ENCODE data around the gene CD99.
"Not testable (repeated sequence)": the region's sequence is repeated elsewhere in the genome, so short reads cannot be mapped to it uniquely, and the experiment has no call there.

Gene CD99

DNA sequence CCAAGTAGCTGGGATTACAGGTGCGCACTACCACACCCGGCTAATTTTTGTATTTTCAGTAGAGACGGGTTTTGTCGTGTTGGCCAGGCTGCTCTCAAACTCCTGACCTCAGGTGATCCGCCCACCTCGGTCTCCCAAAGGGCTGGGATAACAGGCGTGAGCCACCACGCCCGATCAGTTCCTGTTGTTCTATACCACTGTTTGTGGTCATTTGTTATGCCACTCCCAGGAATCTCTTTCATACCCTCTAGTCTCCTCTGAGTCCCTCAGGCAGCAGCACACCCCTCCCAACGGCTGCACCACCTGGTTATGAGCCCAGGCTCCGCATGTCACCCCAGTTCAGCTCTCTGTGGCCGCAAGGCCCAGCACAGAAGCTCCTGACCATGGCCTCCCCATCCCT is 17.5 kb upstream of the CD99 start:
- intact Hi-C loops (cut with DNase I): no loop called here
- no peak for DNase-seq

- intact Hi-C loops (cut with DNase I); DNase-seq: not testable (repeated sequence)
Measured at GRCh38 chrX:2675657-2676200, 15.4 kb upstream of the CD99 start.

DNA sequence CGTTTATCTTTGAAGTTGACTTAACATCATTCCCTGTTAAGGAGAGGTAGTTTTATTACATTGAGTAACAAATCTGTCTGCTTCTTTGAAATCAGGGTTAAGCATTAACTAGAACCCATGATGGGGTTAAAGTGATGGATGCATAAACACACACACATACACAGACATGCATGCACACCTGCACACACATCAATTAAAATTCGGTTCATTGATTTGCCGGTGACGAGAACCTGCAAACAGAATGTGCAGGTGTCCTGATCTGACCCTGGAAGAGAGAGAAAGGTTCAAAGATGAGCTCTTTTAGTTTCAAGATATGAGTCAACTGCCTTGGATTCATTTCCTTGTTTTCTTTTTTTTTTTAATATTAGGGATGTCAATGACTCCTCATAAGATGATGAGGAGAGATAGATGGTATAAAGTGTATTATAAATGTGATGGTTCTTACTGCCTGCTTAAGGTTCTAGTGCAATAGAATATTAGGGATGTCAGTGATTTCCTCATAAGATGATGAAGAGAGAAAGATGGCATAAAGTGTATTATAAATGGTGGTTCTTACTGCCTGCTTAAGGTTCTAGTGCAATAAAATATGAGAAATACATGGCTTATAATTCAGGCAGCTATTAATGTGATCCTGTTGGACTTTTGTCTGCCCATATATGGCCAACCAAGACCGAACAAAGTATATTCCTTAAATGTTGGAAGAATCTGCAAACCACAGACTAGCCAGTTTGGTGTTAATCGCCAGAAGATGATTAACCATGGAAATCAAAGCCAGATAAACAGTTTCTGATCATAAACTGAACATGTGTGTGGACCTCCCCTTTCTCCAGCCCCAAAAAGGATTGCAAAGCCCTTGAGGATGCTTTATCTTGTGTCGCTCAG is 14.1 kb upstream of the CD99 start:
- DNase-seq: no peak
- intact Hi-C loops (cut with DNase I): no loop called here

DNA sequence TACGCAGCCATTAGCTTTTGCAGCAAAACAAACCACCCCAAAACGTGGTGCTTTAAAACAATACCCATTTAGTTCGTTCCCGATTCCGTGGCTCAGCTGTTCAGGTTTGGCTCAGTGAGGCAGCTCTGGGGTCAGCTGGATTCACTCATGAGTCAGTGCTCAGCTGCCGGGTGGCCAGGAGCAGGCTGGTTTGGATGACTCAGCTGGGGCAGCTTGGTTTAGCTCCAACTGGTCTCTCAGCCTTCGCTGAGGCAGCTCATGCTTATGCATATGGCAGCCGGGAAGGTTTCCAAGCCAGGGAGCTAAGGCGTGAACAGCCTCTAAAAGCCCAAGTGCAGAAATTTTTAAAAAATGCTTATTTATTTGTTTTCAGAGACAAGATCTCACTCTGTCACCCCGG is 13.3 kb upstream of the CD99 start:
- DNase-seq: peak; percentile 68 to 97 (median 79)
- intact Hi-C loops (cut with DNase I): no loop called here

DNA sequence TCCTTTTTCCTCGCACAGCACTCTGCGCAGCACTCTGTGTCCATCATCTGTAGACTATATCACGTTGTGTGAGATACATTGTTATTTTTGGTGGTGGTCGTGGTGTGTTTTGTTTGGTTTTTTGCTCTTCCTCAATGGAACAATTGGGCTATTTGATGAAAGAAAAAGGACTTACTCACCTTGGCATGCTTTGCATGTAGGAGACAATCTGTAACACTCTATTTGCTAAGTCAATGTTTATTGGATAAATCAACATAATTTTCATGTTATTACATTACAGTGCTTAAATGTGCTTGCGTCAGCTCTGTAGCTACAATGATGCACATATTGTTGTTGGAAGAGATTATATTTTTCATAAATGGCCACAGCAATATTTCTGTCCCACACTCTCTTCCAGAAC is 12.5 kb upstream of the CD99 start:
- no peak for DNase-seq

DNA sequence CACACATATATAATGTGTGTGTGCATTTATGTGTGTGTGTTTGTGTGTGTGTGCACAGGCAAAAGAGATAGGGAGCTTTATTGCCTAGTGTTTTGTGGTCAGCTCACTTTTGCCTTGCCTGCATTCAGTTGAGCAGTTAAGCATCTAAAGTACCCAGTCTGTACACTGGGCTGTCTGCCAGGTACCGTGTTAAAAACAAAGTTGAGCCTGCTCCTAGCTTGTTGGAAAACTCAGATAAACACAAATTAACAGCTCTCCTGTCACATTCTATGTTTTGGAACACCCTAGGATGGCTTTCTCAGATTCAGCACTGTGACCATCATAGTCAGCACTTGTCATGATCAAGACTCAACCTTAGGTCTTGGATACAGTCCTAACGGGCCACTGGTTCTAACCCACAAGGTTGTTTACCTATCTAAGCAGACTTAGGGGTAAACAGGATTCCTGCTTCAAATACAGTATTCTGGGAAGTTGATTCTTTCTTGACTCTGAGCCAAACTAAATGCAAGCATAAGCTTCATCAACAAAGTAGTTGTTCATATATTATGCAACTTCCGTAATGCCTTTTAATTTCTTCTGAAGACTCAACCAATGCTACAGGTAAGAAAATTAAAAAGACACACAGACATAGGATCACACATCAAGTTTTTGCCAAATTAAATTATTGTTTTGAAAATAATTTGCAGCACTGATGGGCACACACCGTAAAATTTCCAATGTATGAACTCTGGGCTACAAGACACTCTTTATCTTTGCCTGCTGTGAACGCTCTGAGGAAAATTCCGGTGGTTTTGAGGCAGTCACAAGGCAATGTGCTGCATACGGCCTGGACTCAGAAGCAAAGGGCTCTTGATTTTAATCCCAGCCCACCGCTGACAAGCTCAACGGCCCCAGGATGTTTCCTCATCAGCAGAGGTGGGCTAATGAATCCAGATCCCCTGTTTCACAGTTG is 11.3 kb upstream of the CD99 start:
- intact Hi-C loops (cut with DNase I): no loop called here
- DNase-seq: peak in 3 of 10 donors; percentile 22 to 28 (median 28)

More for the DNA sequence above, 12.5 kb upstream of the CD99 start:
- intact Hi-C loops (cut with DNase I): no loop called here

DNA sequence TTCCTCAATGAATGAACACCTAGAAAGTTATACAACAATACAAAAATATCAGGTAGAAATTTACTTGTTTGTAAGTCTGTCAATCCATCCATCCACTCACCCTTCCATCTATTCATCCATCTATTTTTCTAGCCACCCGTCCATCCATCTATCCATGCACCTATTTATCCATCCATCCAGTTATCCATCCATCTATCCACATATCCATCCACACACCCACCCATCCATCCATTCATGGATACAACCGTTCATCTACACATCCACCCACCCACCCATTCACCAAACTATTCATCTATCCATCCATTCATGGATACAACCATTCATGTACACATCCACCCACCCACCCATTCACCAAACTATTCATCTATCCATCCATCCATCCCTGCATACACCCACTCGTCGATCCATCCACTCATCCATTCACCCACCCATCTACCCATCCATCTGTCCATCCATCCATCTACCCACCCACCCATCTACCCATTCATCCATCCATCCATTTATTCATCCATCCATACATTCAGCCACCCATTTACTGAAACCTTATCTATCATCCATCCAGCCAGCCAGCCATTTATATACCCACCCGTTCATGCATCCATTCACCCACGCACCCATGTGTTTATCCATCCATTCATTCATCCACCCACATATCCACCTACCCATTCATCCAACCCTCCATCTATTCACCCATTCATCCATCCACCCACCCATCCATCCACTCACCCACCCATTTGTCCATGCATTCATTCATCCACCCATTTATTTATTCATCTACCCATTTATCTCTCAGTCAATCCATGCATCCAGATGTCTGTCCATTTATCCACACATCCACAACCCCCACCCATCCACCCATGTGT is 10.4 kb upstream of the CD99 start:
- no peak for DNase-seq
- intact Hi-C loops (cut with DNase I): no loop called here

GRCh38 chrX:2682565-2683177 is 8.4 kb upstream of the CD99 start:
- intact Hi-C loops (cut with DNase I): no loop called here
- DNase-seq: no peak

DNA sequence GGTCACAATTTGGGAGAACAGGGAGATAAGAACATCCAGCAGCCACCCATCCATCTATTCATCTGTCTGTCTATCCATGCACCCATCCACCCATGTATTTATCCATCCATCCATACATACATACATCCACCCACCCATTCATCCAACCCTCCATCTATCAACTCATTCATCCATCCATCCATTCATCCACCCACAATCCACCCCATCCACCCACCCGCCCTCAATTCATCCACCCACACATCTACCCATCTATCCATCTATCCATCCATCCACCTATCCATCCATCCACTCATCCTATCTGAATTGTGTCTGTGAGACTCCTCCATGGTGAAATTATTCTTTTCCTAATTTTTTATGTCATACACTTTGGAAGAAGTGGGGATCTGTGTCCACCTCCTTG is 6.8 kb upstream of the CD99 start:
- no peak for DNase-seq
- intact Hi-C loops (cut with DNase I): no loop called here

GRCh38 chrX:2685886-2686285 is 5.2 kb upstream of the CD99 start:
- intact Hi-C loops (cut with DNase I): no loop called here
- DNase-seq: peak in 1 of 10 donors; percentile 10

DNA sequence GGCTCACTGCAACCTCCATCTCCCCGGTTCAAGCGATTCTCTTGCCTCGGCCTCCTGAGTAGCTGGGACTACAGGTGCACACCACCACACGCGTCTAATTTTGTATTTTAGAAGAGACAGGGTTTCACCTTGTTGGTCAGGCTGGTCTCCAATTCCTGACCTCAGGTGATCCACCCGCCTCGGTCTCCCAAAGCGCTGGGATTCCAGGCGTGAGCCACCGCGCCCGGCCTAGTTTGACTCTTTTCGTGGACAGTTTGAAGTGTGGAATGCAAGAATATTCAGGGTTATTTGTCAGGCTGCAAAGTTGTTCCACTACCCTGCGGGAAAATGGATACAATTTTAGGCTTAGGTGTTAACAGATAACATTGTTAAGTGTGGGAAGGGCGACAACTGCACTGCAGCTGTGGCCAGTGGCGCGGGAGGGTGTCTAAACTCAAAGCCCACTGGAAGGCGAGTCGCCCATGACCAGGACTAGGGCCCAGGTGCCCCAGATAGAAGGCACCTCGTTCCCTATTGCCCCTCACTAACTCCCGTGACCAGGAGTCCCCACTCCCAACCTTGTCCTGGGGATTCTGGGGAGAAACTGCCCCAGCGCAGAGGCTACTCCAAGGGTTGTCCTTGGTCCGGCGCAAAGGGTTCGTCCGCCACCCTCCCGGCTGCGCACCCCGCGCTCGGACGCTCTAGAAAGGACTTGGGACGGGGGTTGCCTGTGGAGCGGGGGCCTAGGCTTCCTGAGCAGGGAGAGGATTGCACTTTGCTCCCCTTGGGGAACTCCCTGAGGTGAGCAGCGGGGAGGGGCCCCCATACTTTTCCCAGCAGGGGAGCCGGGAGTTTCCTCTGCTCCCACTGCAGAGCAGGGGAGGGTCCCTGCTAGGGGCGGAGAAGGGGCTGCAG is 1.1 kb upstream of the CD99 start:
- DNase-seq: no peak
- intact Hi-C loops (cut with DNase I): no loop called here

DNA sequence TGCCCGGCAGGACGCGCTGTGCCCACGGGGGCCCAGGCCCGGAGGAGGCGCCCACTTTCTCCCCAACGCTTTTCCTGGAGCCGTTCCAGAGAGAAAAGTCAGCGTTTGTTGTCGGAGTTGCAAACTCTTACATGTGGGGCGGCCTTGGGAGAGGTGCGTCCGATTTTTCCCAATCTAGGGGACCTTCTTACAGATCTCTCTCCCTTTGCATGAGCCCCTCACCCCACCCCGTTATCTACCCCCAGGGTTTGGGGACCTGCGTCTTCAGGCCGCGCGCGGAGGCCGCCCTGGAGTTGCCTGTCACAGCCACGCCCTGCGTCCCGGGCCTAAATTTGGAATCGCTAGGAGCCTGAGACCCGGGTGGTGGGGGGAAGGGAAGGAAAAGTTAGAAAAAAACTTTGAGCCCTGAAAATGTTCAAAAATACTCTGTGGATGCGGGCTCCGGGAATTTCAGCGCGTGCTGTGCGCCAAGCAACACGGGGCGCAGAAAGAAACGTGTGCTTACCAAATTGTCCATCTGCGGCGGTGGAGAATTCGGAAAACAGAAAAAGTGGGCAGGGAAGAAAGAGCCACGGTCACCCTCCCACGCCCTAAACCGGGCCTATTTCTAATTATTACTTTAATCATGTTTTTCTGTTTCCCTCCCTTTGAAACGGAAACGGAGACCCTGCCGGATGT is 587 bp downstream of the CD99 start:
- no peak for DNase-seq
- intact Hi-C loops (cut with DNase I): no loop called here

DNA sequence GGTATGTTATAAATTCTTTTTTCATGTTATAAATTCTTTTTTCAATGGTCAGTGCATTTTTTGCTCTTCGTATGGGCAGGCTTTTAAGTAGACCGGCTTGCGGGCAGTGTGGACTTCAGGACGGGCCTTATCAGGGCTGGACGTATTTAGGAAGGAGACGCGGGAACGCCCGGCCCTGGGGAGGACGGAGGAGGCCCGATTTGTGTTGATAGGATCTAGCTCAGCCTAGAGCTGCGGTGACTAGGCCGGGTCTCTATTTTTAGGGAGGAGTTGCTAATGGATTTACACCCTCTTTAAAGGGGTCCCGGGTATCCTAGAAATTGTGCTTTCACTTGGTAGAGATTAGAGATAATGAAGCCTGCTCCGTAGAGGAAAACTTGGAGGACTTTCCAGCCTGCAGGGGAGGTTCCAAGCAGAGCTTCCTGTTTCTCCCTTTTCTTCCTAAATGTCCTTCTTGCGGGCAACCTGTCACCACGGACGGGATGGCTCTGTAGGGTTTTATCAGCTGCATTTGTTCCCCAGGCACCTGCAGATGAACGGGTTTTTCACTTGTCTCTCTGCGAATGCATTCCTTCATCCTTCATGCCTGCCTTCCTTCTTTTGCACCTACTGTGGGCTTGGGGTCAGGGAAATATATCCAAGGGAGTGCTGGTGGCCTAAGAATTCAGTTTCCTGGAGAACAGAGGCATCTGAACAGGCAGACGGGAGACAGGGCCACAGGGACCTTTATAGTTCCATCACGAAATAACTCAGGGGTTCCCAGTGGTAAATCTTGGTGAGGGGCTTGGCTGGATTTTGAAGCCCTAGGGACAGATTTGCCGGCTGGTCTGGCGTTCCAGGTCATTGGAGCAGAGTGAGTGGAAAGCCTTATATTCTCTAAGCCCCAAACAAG is 1.4 kb downstream of the CD99 start:
- intact Hi-C loops (cut with DNase I): no loop called here
- DNase-seq: no peak

DNA sequence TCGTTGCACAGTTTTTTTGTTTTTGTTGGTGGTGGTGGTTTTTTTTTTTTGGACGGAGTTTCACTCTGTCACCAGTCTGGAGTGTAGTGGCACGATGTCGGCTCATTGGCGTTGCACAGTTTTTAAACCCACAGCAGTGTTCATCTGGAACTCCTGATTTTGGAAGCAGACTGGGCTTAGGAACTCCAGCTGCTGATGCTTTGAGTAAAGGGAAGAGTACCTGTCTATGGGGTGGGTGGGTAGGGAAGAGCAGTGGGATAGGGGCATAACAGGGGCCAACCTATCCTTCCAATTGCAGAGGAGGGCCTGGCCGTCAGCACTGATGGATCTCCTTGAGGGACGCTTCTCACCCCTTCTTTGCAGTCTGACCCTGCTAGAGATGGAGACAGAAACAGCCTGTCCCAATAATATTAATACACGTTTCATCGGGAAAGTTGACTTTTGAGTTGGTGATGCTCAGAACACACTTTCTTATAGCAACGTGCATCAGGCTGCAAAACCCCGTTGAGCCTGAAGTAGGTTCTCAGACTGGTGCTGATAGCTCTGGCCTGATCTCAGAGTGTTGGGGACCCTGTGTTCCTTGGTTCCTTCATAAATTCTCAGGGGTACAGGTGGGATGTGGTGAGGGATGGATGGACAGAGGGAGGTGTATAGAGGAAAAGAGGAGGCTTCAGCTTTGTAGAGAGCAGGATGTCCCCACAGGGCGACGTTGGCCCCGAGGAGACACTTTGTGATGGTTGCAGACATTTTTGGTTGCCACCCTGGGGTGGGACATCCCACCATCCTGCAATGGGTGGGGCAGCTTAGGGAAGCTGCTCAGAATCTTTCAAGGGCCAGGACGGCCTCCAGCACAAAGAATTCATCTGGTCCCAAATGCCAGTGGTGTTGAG is 2.3 kb downstream of the CD99 start:
- intact Hi-C loops (cut with DNase I): no loop called here
- DNase-seq: no peak

DNA sequence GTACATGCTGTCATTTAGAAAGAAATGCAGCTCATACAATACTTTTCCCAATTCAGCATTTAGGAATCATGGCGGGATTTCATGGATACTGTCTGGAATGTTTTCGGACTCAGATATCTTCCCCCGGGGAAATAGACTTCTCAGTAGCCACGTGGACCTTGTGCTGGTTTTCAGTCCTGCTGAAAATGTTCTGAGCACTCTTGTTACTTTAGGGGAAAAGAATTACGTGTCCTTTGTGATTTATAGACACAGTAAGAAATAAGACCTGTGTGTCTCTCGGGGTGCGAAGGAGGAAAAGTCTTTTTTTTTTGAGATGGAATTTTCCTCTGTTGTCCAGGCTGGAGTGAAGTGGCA is 3.8 kb downstream of the CD99 start:
- intact Hi-C loops (cut with DNase I): no loop called here

DNA sequence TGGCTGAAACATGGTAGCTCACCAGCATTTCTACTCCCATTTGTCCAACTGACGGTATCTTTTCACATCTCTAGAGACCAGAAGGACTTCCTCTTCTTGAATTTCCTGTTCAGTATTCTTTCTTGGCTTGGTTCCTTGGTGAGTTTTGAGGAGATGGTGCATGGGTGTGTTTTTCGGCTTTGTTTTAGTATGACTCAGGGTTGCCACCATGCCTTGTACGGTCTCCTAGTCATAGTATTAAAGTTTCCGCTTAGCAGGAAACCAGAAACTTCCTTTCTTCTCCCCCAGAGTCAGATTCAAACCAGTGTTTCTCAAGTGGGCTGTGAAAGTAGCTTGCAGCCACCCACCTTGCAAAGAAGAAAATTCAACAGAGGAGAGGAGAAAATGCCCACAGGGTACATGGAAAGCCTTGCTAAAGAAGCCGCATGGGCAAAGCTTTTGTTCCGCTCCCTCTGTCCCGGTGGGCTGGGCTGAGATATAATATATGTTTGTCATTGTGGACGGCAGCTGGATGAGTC is 5.7 kb downstream of the CD99 start:
- DNase-seq: no peak
- intact Hi-C loops (cut with DNase I): no loop called here

More for the DNA sequence above, 3.8 kb downstream of the CD99 start:
- no peak for DNase-seq

All from posterior cingulate gyrus (tissue), 11 donors.